ENCODE data around the gene FAM72A.
"Not testable (repeated sequence)": the region's sequence is repeated elsewhere in the genome, so short reads cannot be mapped to it uniquely, and the experiment has no call there.

Gene FAM72A

GRCh38 chr1:206215600-206216392, 13.2 kb upstream of the FAM72A start:
- not testable (repeated sequence) for DNase-seq (ENCODE audit: low read depth, low spot score)

GRCh38 chr1:206210802-206211201, 8.2 kb upstream of the FAM72A start:
- DNase-seq (ENCODE audit: low read depth, low spot score): peak; percentile 0

GRCh38 chr1:206205569-206205968, 2.9 kb upstream of the FAM72A start:
- DNase-seq (ENCODE audit: low read depth, low spot score): not testable (repeated sequence)

GRCh38 chr1:206204871-206205270, 2.2 kb upstream of the FAM72A start:
- DNase-seq (ENCODE audit: low read depth, low spot score): peak; percentile 27

- not testable (repeated sequence) for DNase-seq (ENCODE audit: low read depth, low spot score)
These were observed 1.5 kb upstream of the FAM72A start for GRCh38 chr1:206204159-206204511.

GRCh38 chr1:206203364-206204158, 922 bp upstream of the FAM72A start, which contains the start of gene SRGAP2:
TSS of gene SRGAP2 (plus strand) at chr1:206203541. CDS start at chr1:206205971, 2,430 bp downstream.
- peak; percentile 74 for DNase-seq (ENCODE audit: low read depth, low spot score)

- DNase-seq (ENCODE audit: low read depth, low spot score): not testable (repeated sequence)
These were observed 5.8 kb downstream of the FAM72A start for GRCh38 chr1:206196748-206197424.

GRCh38 chr1:206195182-206195581, 7.5 kb downstream of the FAM72A start:
- DNase-seq (ENCODE audit: low read depth, low spot score): not testable (repeated sequence)

- not testable (repeated sequence) for DNase-seq (ENCODE audit: low read depth, low spot score)
These were observed 15.8 kb downstream of the FAM72A start for GRCh38 chr1:206186826-206187225.

GRCh38 chr1:206185778-206186177, 16.9 kb downstream of the FAM72A start:
- DNase-seq (ENCODE audit: low read depth, low spot score): not testable (repeated sequence)

- DNase-seq (ENCODE audit: low read depth, low spot score): not testable (repeated sequence)
These were observed 18.9 kb downstream of the FAM72A start for GRCh38 chr1:206183788-206184187.

- DNase-seq (ENCODE audit: low read depth, low spot score): peak; percentile 31
These were observed 20.0 kb downstream of the FAM72A start for GRCh38 chr1:206182368-206183317.

GRCh38 chr1:206179666-206180065, 23.0 kb downstream of the FAM72A start:
- not testable (repeated sequence) for DNase-seq (ENCODE audit: low read depth, low spot score)

- DNase-seq (ENCODE audit: low read depth, low spot score): peak; percentile 10
These were observed 24.3 kb downstream of the FAM72A start for GRCh38 chr1:206178061-206178989.

GRCh38 chr1:206176114-206176502, 26.5 kb downstream of the FAM72A start:
- DNase-seq (ENCODE audit: low read depth, low spot score): not testable (repeated sequence)

- DNase-seq (ENCODE audit: low read depth, low spot score): not testable (repeated sequence)
These were observed 27.1 kb downstream of the FAM72A start for GRCh38 chr1:206175459-206176113.

- DNase-seq (ENCODE audit: low read depth, low spot score): peak; percentile 28
These were observed 28.3 kb downstream of the FAM72A start for GRCh38 chr1:206174182-206174868.

- DNase-seq (ENCODE audit: low read depth, low spot score): not testable (repeated sequence)
These were observed 29.4 kb downstream of the FAM72A start for GRCh38 chr1:206173110-206173719.

Measured in astrocyte of the hippocampus (primary cell).